Measurements from ENCODE around the gene GPC6.

The GPC6 gene

DNA sequence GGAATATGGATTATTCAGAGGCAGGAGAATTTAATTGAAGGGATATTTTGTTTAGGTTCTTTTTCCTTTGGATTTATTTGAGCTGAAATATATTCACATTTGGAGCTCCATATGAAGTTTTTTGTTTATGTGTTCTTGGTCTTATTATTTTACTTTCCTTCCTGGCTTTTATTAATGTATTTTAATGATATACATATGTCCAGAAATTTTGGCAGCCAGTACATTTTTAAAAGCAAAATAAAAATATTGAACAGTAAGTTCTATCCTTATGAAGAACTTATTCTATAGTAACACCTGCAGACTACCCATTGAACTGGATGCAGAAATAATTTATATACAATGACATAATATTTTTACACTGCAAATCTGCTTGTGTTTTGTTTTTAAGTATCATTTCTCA is 323.6 kb downstream of the GPC6 start:
- TF ChIP-seq EZH2phosphoT487 (IDR thresholded peaks at IDR 0.05; ENCODE audit: borderline replicate concordance): no peak
- TF ChIP-seq CTCF (conservative IDR thresholded peaks at IDR 0.05; ENCODE audit: low read length): no peak
- H3F3A ChIP-seq (ENCODE audit: low read depth): no peaks in the 10 kb centered on the region
- no peaks in the 10 kb centered on the region for H3K9me3 ChIP-seq (ENCODE audit: insufficient read depth, low read depth, low read length)
- no peak overlapping the region for H3K4me2 ChIP-seq (ENCODE audit: low read depth, low read length, poor library complexity, severe bottlenecking)
- no peaks in the 10 kb centered on the region for H4K20me1 ChIP-seq (ENCODE audit: insufficient read depth, low read length, poor library complexity, severe bottlenecking)
- H3K4me1 ChIP-seq (ENCODE audit: insufficient read depth, low read length, poor library complexity, severe bottlenecking): no peaks in the 10 kb centered on the region
- no peaks in the 10 kb centered on the region for H3K9me2 ChIP-seq (replicated peaks; ENCODE audit: low read depth, low read length)
- no peak overlapping the region for H3K4me3 ChIP-seq (ENCODE audit: low read length, poor library complexity, severe bottlenecking)
- no peaks in the 10 kb centered on the region for H3K79me2 ChIP-seq (ENCODE audit: insufficient read depth, low read length)
- H3K9ac ChIP-seq (ENCODE audit: low read depth, low read length, poor library complexity, severe bottlenecking): no peak overlapping the region
- no peaks in the 10 kb centered on the region for H3K36me3 ChIP-seq (ENCODE audit: insufficient read depth, low read length)
- no peaks in the 10 kb centered on the region for H3K27me3 ChIP-seq (ENCODE audit: insufficient read depth, low read length, poor library complexity, severe bottlenecking)
- H2AFZ ChIP-seq (ENCODE audit: low read length): no peak overlapping the region

DNA sequence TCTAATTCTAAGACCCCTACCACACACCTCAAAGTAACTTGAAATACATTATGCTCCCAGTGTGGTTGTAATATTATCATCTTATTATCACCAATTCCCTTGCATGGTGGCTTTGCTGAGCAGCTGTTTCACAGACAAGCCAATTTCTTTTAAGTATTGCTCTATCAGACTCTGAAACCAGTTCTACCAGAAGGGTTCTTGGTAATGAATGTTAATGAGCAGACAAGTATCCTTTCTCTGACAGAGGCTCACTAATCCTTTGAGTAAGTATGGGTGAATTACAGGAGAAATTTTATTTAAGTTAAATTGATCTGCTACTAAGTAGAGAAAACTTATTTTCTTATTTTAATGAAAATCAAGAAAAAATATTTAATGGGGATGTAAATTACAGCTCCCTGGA is 326.0 kb downstream of the GPC6 start:
- Histone ChIP-seq H3K9ac (ENCODE audit: low read depth, low read length, poor library complexity, severe bottlenecking) (no peak overlapping the region), H3K36me3 (ENCODE audit: insufficient read depth, low read length) (no peaks in the 10 kb centered on the region), H4K20me1 (ENCODE audit: insufficient read depth, low read length, poor library complexity, severe bottlenecking) (no peaks in the 10 kb centered on the region), H3F3A (ENCODE audit: low read depth) (no peaks in the 10 kb centered on the region), H2AFZ (ENCODE audit: low read length) (no peak overlapping the region), H3K27me3 (ENCODE audit: insufficient read depth, low read length, poor library complexity, severe bottlenecking) (no peaks in the 10 kb centered on the region), H3K79me2 (ENCODE audit: insufficient read depth, low read length) (no peaks in the 10 kb centered on the region), H3K9me3 (ENCODE audit: insufficient read depth, low read depth, low read length) (no peaks in the 10 kb centered on the region), H3K9me2 (replicated peaks; ENCODE audit: low read depth, low read length) (no peaks in the 10 kb centered on the region), H3K4me2 (ENCODE audit: low read depth, low read length, poor library complexity, severe bottlenecking) (no peak overlapping the region), H3K4me1 (ENCODE audit: insufficient read depth, low read length, poor library complexity, severe bottlenecking) (no peaks in the 10 kb centered on the region), H3K4me3 (ENCODE audit: low read length, poor library complexity, severe bottlenecking) (no peak overlapping the region)
- TF ChIP-seq EZH2phosphoT487 (IDR thresholded peaks at IDR 0.05; ENCODE audit: borderline replicate concordance) (no peak), CTCF (conservative IDR thresholded peaks at IDR 0.05; ENCODE audit: low read length) (no peak)

DNA sequence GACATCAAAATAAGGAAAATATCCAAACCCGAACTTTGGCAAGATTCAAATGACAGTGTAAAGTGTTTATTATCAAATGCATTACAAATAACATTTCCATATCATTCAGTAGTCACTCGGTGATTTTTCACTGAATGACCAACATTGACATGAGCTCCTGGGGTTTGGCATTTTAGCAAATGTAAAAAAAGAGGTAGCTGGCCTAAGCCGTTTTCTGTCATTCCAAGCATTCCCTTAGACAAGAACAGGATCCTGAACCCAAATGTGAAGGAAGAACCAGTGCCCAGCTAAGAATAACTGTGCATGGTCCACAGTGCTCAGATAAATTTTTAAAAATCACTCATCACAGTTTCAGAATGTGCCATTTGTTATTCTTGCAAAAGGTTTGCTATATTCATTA is 327.9 kb downstream of the GPC6 start:
- Histone ChIP-seq H3K4me1 (ENCODE audit: insufficient read depth, low read length, poor library complexity, severe bottlenecking) (no peaks in the 10 kb centered on the region), H4K20me1 (ENCODE audit: insufficient read depth, low read length, poor library complexity, severe bottlenecking) (no peaks in the 10 kb centered on the region), H3K79me2 (ENCODE audit: insufficient read depth, low read length) (no peaks in the 10 kb centered on the region), H3K27me3 (ENCODE audit: insufficient read depth, low read length, poor library complexity, severe bottlenecking) (no peaks in the 10 kb centered on the region), H3K4me3 (ENCODE audit: low read length, poor library complexity, severe bottlenecking) (no peak overlapping the region), H3K9me2 (replicated peaks; ENCODE audit: low read depth, low read length) (no peaks in the 10 kb centered on the region), H3K36me3 (ENCODE audit: insufficient read depth, low read length) (no peaks in the 10 kb centered on the region), H3K9ac (ENCODE audit: low read depth, low read length, poor library complexity, severe bottlenecking) (no peak overlapping the region), H3F3A (ENCODE audit: low read depth) (no peaks in the 10 kb centered on the region), H3K4me2 (ENCODE audit: low read depth, low read length, poor library complexity, severe bottlenecking) (no peak overlapping the region), H3K9me3 (ENCODE audit: insufficient read depth, low read depth, low read length) (no peaks in the 10 kb centered on the region), H2AFZ (ENCODE audit: low read length) (no peak overlapping the region)
- no peak for TF ChIP-seq EZH2phosphoT487 (IDR thresholded peaks at IDR 0.05; ENCODE audit: borderline replicate concordance)
- TF ChIP-seq CTCF (conservative IDR thresholded peaks at IDR 0.05; ENCODE audit: low read length): no peak
